Uterus (tissue), 4 donors: ENCODE measurements around the gene NABP2. TPM values are rescaled to one million over a fixed set of nuclear protein-coding genes. Genes with fewer than 3 reads are reported as not detected.

Source experiments
- DNase-seq, 2 donors: peaks; one replicate each; pipeline ENCODE4 v3.0.0-alpha.2; 2019 to 2020
- H3K27ac ChIP-seq, 2 donors: fragments of 200-600 bp; sonication (generic); 1 replicate in 1 of 2; 2 replicates in 1 of 2; pipeline ENCODE4 v1.5.1; 2016 to 2018
- H3K27me3 ChIP-seq, 2 donors: fragments of 200-600 bp; sonication (generic); one replicate each; pipeline ENCODE4 v1.5.1; 2018 to 2019; ENCODE audit warnings: control low read depth in 1 of 2
- H3K36me3 ChIP-seq, 2 donors: fragments of 200-600 bp; sonication (generic); one replicate each; pipeline ENCODE4 v1.5.1; 2019; ENCODE audit warnings: control low read depth in 1 of 2
- H3K4me1 ChIP-seq, 2 donors: fragments of 200-600 bp; sonication (generic); one replicate each; pipeline ENCODE4 v1.5.1; 2018 to 2019; ENCODE audit warnings: control low read depth in 1 of 2
- H3K4me3 ChIP-seq, 2 donors: fragments of 200-600 bp; sonication (generic); 1 replicate in 1 of 2; 2 replicates in 1 of 2; pipeline ENCODE4 v1.5.1; 2018 to 2019; ENCODE audit warnings: mild to moderate bottlenecking in 1 of 2
- H3K9me3 ChIP-seq, 2 donors: fragments of 200-600 bp; sonication (generic); one replicate each; pipeline ENCODE4 v1.5.1; 2019; ENCODE audit warnings: control low read depth in 1 of 2
- CTCF ChIP-seq, 4 experiments: fragments of 200-600 bp in 2 of 4; fragments of 450-650 bp in 2 of 4; sonication (generic) in 2 of 4; IDR thresholded peaks; one replicate each; pipeline ENCODE4 v1.5.1; 2016 to 2019; ENCODE audit warnings: antibody characterized with exemption in 4 of 4, mild to moderate bottlenecking in 2 of 4, moderate library complexity in 1 of 4
- POLR2A ChIP-seq, 2 donors: fragments of 450-650 bp; IDR thresholded peaks; one replicate each; pipeline ENCODE4 v1.6.1; 2016; ENCODE audit warnings: antibody characterized with exemption in 2 of 2, mild to moderate bottlenecking in 1 of 2, moderate library complexity in 1 of 2
- intact Hi-C: fragments of 100-400 bp; cut with DNase I; formaldehyde crosslinking; loops from one replicate; pipeline ENCODE4 v1.15.1; 2023; ENCODE audit warnings: low total_unique reads
- total RNA-seq, 4 donors: library from RNA; depleted of rRNA in 3 of 4; stranded (reverse); fragments of >200 nt in 3 of 4; gene quantifications; one replicate each; pipeline versions ENCODE4 v1.1.0 to v1.2.4, GENCODE V29; 2014 to 2023
- donor health status: DM: yes; HTN: yes; CAD: no.

The NABP2 gene
- total RNA-seq, 4 donors from 2014 or later, result 5.0 to 28.4 (median 12.2) TPM

- H3K27me3 ChIP-seq, result no peaks in the 10 kb centered on the region
- H3K9me3 ChIP-seq, result no peaks in the 10 kb centered on the region
- no peaks in the 10 kb centered on the region for H3K4me1 ChIP-seq
- TF ChIP-seq POLR2A (IDR thresholded peaks at IDR 0.05), result no peak
- TF ChIP-seq CTCF (IDR thresholded peaks at IDR 0.05), result no peak
- H3K36me3 ChIP-seq, result no peaks in the 10 kb centered on the region
- intact Hi-C loops, result no loop called here
- no peak overlapping the region for H3K4me3 ChIP-seq
- no peak for DNase-seq
- no peak overlapping the region for H3K27ac ChIP-seq
Measured at GRCh38 chr12:56278905-56279304, 54.8 kb downstream of the NABP2 start.

Other genes starting within 250 kb of the NABP2 start
- gene SUOX, start 227.1 kb upstream of the NABP2 start, total RNA-seq, result 10 to 100 TPM in 3 of 4 donors, 1 to 10 TPM in 1; 5.1 to 35.5 (median 26.7) TPM
- 10 to 100 TPM in 1 of 4 donors, 1 to 10 TPM in 2, not detected in 1; 4.4 to 19.4 (median 5.6) TPM for gene IKZF4, start 203.3 kb upstream of the NABP2 start, total RNA-seq
- 1,000 to 10,000 TPM in 1 of 4 donors, 100 to 1,000 TPM in 1, 10 to 100 TPM in 2; 35.4 to 1,129 (median 240) TPM for gene RPS26, start 182.4 kb upstream of the NABP2 start, total RNA-seq
- gene ERBB3, start 144.2 kb upstream of the NABP2 start, total RNA-seq, result 10 to 100 TPM in 1 of 4 donors, 1 to 10 TPM in 2, under 1 TPM in 1; 0.77 to 29.0 (median 6.5) TPM
- 100 to 1,000 TPM in 1 of 4 donors, 10 to 100 TPM in 3; 64.4 to 120 (median 81.0) TPM for gene PA2G4, start 119.8 kb upstream of the NABP2 start, total RNA-seq
- 1,000 to 10,000 TPM; 1,022 to 4,789 (median 2,600) TPM for gene RPL41, start 107.7 kb upstream of the NABP2 start, total RNA-seq
- 1 to 10 TPM; 1.3 to 9.8 (median 4.2) TPM for gene ZC3H10, start 106.1 kb upstream of the NABP2 start, total RNA-seq
- gene ESYT1, start 96.1 kb upstream of the NABP2 start, total RNA-seq, result 100 to 1,000 TPM in 3 of 4 donors, 10 to 100 TPM in 1; 98.4 to 203 (median 134) TPM
- 10 to 100 TPM in 3 of 4 donors, 1 to 10 TPM in 1; 6.7 to 57.5 (median 27.0) TPM for gene MYL6B, start 71.8 kb upstream of the NABP2 start, total RNA-seq
- 1,000 to 10,000 TPM; 1,103 to 4,858 (median 2,577) TPM for gene MYL6, start 66.0 kb upstream of the NABP2 start, total RNA-seq
- 100 to 1,000 TPM in 1 of 4 donors, 10 to 100 TPM in 3; 63.2 to 214 (median 81.0) TPM for gene SMARCC2, start 34.9 kb upstream of the NABP2 start, total RNA-seq
- gene RNF41, start 2.4 kb upstream of the NABP2 start, total RNA-seq, result 10 to 100 TPM; 40.3 to 84.8 (median 58.0) TPM
- 1 to 10 TPM in 1 of 4 donors, under 1 TPM in 2, not detected in 1; 0.29 to 1.8 (median 0.52) TPM for gene SLC39A5, start 5.7 kb downstream of the NABP2 start, total RNA-seq
- gene ANKRD52, start 34.0 kb downstream of the NABP2 start, total RNA-seq, result 10 to 100 TPM in 2 of 4 donors, 1 to 10 TPM in 1, under 1 TPM in 1; 0.88 to 35.4 (median 15.5) TPM
- 10 to 100 TPM in 3 of 4 donors, 1 to 10 TPM in 1; 2.1 to 28.9 (median 15.2) TPM for gene COQ10A, start 42.6 kb downstream of the NABP2 start, total RNA-seq
- gene CS, start 76.0 kb downstream of the NABP2 start, total RNA-seq, result 100 to 1,000 TPM in 1 of 4 donors, 10 to 100 TPM in 3; 40.0 to 157 (median 72.8) TPM
- gene CNPY2, start 91.6 kb downstream of the NABP2 start, total RNA-seq, result 10 to 100 TPM; 33.5 to 83.5 (median 67.3) TPM
- gene PAN2, start 109.7 kb downstream of the NABP2 start, total RNA-seq, result 100 to 1,000 TPM in 1 of 4 donors, 10 to 100 TPM in 3; 33.2 to 104 (median 50.6) TPM
- gene IL23A, start 114.5 kb downstream of the NABP2 start, total RNA-seq, result under 1 TPM in 1 of 4 donors, not detected in 3; 0.97 TPM
- gene STAT2, start 135.8 kb downstream of the NABP2 start, total RNA-seq, result 100 to 1,000 TPM in 2 of 4 donors, 10 to 100 TPM in 2; 63.2 to 173 (median 122) TPM
- not detected for gene APOF, start 138.5 kb downstream of the NABP2 start, total RNA-seq
- 10 to 100 TPM in 1 of 4 donors, 1 to 10 TPM in 3; 2.1 to 19.4 (median 5.6) TPM for gene TIMELESS, start 225.1 kb downstream of the NABP2 start, total RNA-seq
- not detected for gene MIP, start 230.3 kb downstream of the NABP2 start, total RNA-seq
- 1 to 10 TPM; 2.4 to 4.4 (median 3.0) TPM for gene SPRYD4, start 244.2 kb downstream of the NABP2 start, total RNA-seq